SK-N-SH treated with all-trans-retinoic acid at 6 μM for 48 hours (cell line): ENCODE data around the gene SLC25A39.

Source experiments
- ATAC-seq: fragments of 200-7000 bp; cut with Tn5 transposase; 3 replicates; pipeline ENCODE4 v1.9.1; 2020; ENCODE audit warnings: mild to moderate bottlenecking, moderate library complexity
- ARNTL ChIP-seq: fragments of 450-650 bp; formaldehyde crosslinking; IDR thresholded peaks from 2 replicates; pipeline ENCODE4 v1.5.0; 2020; ENCODE audit warnings: low read depth, mild to moderate bottlenecking, moderate library complexity, borderline replicate concordance
- BACH2 ChIP-seq: fragments of 250-450 bp; sonication (Bioruptor Pico); IDR thresholded peaks from 2 replicates; pipeline ENCODE4 v1.9.0; 2021; ENCODE audit warnings: mild to moderate bottlenecking, borderline replicate concordance
- CSDC2 ChIP-seq: fragments of 250-450 bp; sonication (Bioruptor Pico); IDR thresholded peaks from 2 replicates; pipeline ENCODE4 v1.5.0; 2020; ENCODE audit warnings: mild to moderate bottlenecking, moderate library complexity
- ISL1 ChIP-seq: fragments of 250-450 bp; sonication (Bioruptor Pico); IDR thresholded peaks from 2 replicates; pipeline ENCODE4 v2.1.2; 2022; ENCODE audit warnings: mild to moderate bottlenecking, moderate library complexity
- OSR1 ChIP-seq: fragments of 250-450 bp; sonication (Bioruptor Pico); IDR thresholded peaks from 2 replicates; pipeline ENCODE4 v1.8.0; 2022; ENCODE audit warnings: moderate library complexity, mild to moderate bottlenecking, inconsistent platforms
- PPARA ChIP-seq: fragments of 250-450 bp; sonication (Bioruptor Pico); IDR thresholded peaks from 2 replicates; pipeline ENCODE4 v1.5.0; 2020; ENCODE audit warnings: mild to moderate bottlenecking, borderline replicate concordance
- RARB ChIP-seq: fragments of 250-450 bp; sonication (Bioruptor Pico); IDR thresholded peaks from 2 replicates; pipeline ENCODE4 v1.8.0; 2021; ENCODE audit warnings: mild to moderate bottlenecking, moderate library complexity
- SNAI2 ChIP-seq: fragments of 250-450 bp; sonication (Bioruptor Pico); IDR thresholded peaks from 2 replicates; pipeline ENCODE4 v1.5.0; 2020; ENCODE audit warnings: mild to moderate bottlenecking, moderate library complexity
- TCF4 ChIP-seq: fragments of 250-450 bp; sonication (Bioruptor Pico); IDR thresholded peaks from 2 replicates; pipeline ENCODE4 v1.8.0; 2021; ENCODE audit warnings: mild to moderate bottlenecking, moderate library complexity, borderline replicate concordance
- TOX ChIP-seq: fragments of 250-450 bp; sonication (Bioruptor Pico); IDR thresholded peaks from 2 replicates; pipeline ENCODE4 v1.8.0; 2021; ENCODE audit warnings: mild to moderate bottlenecking, moderate library complexity, borderline replicate concordance
- ZC3H10 ChIP-seq: fragments of 250-450 bp; sonication (Bioruptor Pico); IDR thresholded peaks from 2 replicates; pipeline ENCODE4 v1.5.1; 2021; ENCODE audit warnings: mild to moderate bottlenecking, moderate library complexity
- ZFP3 ChIP-seq: fragments of 250-450 bp; sonication (Bioruptor Pico); IDR thresholded peaks from 2 replicates; pipeline ENCODE4 v1.5.0; 2020; ENCODE audit warnings: mild to moderate bottlenecking, moderate library complexity
- ZFP30 ChIP-seq: fragments of 450-650 bp; formaldehyde crosslinking; IDR thresholded peaks from 2 replicates; pipeline ENCODE4 v1.5.0; 2022; ENCODE audit warnings: mild to moderate bottlenecking, moderate library complexity
- ZNF565 ChIP-seq: fragments of 450-650 bp; formaldehyde crosslinking; conservative IDR thresholded peaks from 2 replicates; pipeline ENCODE4 v1.5.0; 2020; ENCODE audit warnings: low read depth, mild to moderate bottlenecking, moderate library complexity
- ZNF70 ChIP-seq: fragments of 450-650 bp; formaldehyde crosslinking; IDR thresholded peaks from 2 replicates; pipeline ENCODE4 v1.5.0; 2020; ENCODE audit warnings: mild to moderate bottlenecking, moderate library complexity
- ZNF8 ChIP-seq: fragments of 450-650 bp; formaldehyde crosslinking; IDR thresholded peaks from 2 replicates; pipeline ENCODE4 v1.5.0; 2020; ENCODE audit warnings: mild to moderate bottlenecking, moderate library complexity
- TF ChIP-seq, protein P1 (sequence below): fragments of 250-450 bp; sonication (Bioruptor Pico); IDR thresholded peaks from 2 replicates; pipeline ENCODE4 v1.8.0; 2020; ENCODE audit warnings: mild to moderate bottlenecking, moderate library complexity, borderline replicate concordance
- TF ChIP-seq, protein P2 (sequence below): fragments of 250-450 bp; sonication (Bioruptor Pico); IDR thresholded peaks from 2 replicates; pipeline ENCODE4 v1.5.1; 2020; ENCODE audit warnings: low read depth, mild to moderate bottlenecking, moderate library complexity
- TF ChIP-seq, protein P3 (sequence below): fragments of 250-450 bp; sonication (Bioruptor Pico); IDR thresholded peaks from 2 replicates; pipeline ENCODE4 v1.5.1; 2021; ENCODE audit warnings: mild to moderate bottlenecking, moderate library complexity
- TF ChIP-seq, protein P4 (sequence below): fragments of 250-450 bp; sonication (Bioruptor Pico); IDR thresholded peaks from 2 replicates; pipeline ENCODE4 v1.5.0; 2020; ENCODE audit warnings: mild to moderate bottlenecking, moderate library complexity

SLC25A39 gene

DNA sequence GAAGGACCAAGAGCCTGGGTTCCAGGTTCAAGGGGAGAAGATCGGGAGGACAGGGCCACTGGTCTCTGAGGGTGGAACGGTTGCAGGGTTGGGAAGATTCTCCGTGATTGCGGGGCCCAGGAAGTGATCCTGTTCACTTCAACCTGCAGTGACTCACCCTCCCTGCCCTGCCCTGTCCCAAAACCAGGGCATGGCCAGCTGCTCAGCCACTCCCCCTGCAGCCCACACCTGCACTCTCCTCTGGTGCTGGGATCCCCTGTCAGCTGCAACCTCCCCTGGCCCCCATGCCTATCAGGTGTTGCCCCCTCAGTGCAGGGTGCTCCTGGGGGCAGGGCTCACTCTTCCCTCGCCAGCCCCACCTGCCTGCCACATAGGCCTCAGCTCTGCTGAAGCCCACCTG lies 15.2 kb downstream of the SLC25A39 start:
- TF ChIP-seq SNAI2 (CRISPR knock-in tag) = no peak
- no peak for TF ChIP-seq RARB (CRISPR knock-in tag)
- TF ChIP-seq ZC3H10 (CRISPR knock-in tag) = no peak
- no peak for TF ChIP-seq BACH2 (CRISPR knock-in tag)
- TF ChIP-seq ZNF8 = no peak
- TF ChIP-seq ZNF70 (CRISPR knock-in tag) = no peak
- no peak for TF ChIP-seq ZFP30 (CRISPR knock-in tag)
- no peak for ATAC-seq

DNA sequence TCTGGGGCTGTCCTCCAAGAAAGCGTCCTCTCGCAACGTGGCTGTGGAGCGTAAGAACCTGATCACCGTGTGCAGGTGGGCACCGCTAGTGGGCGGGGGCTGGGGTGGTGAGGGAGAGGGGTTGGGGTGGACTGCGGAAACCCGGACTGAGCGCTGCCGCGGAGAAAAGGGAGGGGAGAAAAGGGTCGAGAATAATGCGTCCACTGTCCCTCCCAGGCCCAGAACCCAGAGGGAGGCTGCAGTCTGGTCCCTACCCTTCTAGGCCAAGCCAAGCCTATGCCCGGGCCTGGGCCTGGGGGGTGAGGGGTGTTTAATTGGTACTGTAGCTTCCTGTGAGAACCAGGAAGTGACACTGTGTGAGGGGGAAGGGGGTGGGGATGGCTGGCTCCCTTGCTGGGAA lies 15.8 kb downstream of the SLC25A39 start:
- ATAC-seq = no peak; the same call in 2 of the 3 replicates
- TF ChIP-seq ZFP30 (CRISPR knock-in tag) (no peak), TCF4 (CRISPR knock-in tag) (no peak), SNAI2 (CRISPR knock-in tag) (no peak), ZNF565 (CRISPR knock-in tag) (no peak), PPARA (no peak)

DNA sequence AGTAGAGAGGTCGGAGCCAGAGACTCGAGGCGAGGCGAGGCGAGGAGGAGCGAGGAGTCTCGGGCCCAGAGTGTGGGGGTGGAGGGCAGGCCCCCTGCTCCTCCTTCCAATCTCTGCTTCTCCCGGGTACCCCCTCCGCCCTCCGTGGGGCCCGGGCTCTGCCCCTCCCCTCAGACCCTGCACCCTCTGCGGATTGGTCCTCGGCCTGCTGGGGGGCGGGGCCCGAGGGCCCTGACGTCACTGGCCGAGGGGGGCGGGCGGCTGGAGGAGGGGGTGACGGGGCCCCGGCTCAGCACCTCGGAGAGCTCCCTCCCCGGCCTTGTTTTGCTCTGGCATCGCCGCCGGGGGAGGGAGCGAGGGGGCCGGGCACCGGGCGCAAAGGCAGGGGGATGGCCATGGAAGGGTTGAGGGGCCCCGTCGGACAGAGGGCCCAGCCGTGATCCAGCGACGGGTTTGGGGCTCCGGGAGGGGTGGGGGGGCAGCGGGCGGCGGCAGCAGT lies 16.3 kb downstream of the SLC25A39 start, which contains the start of gene RUNDC3A:
RUNDC3A (plus strand) TSS at position 282 of the 499 bp plus-strand sequence. CDS start 232 bp downstream, outside the sequence.
- ATAC-seq = peak; percentile 87
- TF ChIP-seq, protein P1, sequence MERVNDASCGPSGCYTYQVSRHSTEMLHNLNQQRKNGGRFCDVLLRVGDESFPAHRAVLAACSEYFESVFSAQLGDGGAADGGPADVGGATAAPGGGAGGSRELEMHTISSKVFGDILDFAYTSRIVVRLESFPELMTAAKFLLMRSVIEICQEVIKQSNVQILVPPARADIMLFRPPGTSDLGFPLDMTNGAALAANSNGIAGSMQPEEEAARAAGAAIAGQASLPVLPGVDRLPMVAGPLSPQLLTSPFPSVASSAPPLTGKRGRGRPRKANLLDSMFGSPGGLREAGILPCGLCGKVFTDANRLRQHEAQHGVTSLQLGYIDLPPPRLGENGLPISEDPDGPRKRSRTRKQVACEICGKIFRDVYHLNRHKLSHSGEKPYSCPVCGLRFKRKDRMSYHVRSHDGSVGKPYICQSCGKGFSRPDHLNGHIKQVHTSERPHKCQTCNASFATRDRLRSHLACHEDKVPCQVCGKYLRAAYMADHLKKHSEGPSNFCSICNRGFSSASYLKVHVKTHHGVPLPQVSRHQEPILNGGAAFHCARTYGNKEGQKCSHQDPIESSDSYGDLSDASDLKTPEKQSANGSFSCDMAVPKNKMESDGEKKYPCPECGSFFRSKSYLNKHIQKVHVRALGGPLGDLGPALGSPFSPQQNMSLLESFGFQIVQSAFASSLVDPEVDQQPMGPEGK (CRISPR knock-in tag) = peak; percentile 85
- no peak for TF ChIP-seq BACH2 (CRISPR knock-in tag)

DNA sequence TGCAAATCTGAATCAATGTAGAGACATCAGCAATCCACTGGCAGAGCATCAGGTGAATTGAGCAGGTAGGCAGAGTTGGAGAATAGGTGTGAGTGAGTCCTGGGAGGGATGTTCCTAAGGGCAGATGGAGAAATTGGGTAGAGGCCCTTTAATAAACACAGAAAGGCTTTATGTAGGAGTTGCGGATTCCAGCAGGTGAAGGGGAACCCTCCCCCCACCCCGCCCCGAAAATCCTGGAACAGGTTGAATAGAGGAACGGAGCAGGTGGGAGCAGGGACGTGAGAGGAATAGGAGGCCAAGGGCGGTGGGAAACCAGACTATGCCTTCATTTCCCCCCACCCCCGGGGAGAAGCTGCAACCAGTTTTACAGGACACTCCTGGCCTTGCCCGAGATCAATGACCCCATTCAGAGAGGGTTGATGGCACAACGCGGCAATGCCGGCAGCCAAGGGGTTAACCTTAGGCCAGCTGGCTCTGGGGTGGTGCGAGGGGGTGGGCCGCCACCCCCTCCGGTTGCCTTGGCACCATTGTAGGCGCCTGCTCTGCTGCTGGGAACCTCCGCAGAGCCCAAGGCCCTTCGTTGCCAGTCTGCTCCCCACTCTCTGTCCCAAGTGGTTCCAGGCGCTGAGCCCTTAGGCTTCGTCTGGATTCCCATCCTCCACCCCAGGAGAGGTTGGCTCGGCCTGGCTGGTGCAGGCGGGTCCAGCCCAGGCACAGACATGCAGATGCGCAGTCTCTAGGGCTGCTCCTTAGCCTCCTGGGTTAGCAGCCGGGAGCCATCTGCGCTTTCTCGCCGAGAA lies 17.0 kb downstream of the SLC25A39 start:
- peak; percentile 90 for ATAC-seq
- TF ChIP-seq ZC3H10 (CRISPR knock-in tag) = no peak
- TF ChIP-seq, protein P1 (CRISPR knock-in tag) = 0 out of 2 replicates have a peak, but pooled peaks have one; percentile 41
- no peak for TF ChIP-seq ZFP3 (CRISPR knock-in tag)
- TF ChIP-seq, protein P2, sequence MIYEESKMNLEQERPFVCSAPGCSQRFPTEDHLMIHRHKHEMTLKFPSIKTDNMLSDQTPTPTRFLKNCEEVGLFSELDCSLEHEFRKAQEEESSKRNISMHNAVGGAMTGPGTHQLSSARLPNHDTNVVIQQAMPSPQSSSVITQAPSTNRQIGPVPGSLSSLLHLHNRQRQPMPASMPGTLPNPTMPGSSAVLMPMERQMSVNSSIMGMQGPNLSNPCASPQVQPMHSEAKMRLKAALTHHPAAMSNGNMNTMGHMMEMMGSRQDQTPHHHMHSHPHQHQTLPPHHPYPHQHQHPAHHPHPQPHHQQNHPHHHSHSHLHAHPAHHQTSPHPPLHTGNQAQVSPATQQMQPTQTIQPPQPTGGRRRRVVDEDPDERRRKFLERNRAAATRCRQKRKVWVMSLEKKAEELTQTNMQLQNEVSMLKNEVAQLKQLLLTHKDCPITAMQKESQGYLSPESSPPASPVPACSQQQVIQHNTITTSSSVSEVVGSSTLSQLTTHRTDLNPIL (CRISPR knock-in tag) = no peak
- no peak for TF ChIP-seq ZNF565 (CRISPR knock-in tag)
- TF ChIP-seq TOX (CRISPR knock-in tag) = no peak
- no peak for TF ChIP-seq ZNF8
- TF ChIP-seq, protein P3, sequence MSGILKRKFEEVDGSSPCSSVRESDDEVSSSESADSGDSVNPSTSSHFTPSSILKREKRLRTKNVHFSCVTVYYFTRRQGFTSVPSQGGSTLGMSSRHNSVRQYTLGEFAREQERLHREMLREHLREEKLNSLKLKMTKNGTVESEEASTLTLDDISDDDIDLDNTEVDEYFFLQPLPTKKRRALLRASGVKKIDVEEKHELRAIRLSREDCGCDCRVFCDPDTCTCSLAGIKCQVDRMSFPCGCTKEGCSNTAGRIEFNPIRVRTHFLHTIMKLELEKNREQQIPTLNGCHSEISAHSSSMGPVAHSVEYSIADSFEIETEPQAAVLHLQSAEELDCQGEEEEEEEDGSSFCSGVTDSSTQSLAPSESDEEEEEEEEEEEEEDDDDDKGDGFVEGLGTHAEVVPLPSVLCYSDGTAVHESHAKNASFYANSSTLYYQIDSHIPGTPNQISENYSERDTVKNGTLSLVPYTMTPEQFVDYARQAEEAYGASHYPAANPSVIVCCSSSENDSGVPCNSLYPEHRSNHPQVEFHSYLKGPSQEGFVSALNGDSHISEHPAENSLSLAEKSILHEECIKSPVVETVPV (CRISPR knock-in tag) = no peak
- TF ChIP-seq, protein P4, sequence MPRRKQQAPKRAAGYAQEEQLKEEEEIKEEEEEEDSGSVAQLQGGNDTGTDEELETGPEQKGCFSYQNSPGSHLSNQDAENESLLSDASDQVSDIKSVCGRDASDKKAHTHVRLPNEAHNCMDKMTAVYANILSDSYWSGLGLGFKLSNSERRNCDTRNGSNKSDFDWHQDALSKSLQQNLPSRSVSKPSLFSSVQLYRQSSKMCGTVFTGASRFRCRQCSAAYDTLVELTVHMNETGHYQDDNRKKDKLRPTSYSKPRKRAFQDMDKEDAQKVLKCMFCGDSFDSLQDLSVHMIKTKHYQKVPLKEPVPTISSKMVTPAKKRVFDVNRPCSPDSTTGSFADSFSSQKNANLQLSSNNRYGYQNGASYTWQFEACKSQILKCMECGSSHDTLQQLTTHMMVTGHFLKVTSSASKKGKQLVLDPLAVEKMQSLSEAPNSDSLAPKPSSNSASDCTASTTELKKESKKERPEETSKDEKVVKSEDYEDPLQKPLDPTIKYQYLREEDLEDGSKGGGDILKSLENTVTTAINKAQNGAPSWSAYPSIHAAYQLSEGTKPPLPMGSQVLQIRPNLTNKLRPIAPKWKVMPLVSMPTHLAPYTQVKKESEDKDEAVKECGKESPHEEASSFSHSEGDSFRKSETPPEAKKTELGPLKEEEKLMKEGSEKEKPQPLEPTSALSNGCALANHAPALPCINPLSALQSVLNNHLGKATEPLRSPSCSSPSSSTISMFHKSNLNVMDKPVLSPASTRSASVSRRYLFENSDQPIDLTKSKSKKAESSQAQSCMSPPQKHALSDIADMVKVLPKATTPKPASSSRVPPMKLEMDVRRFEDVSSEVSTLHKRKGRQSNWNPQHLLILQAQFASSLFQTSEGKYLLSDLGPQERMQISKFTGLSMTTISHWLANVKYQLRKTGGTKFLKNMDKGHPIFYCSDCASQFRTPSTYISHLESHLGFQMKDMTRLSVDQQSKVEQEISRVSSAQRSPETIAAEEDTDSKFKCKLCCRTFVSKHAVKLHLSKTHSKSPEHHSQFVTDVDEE (CRISPR knock-in tag) = peak; percentile 49; the same call in 1 of the 2 replicates
- TF ChIP-seq ARNTL = no peak
- no peak for TF ChIP-seq PPARA
- TF ChIP-seq TCF4 (CRISPR knock-in tag) = peak; percentile 48; the same call in 1 of the 2 replicates
- no peak for TF ChIP-seq BACH2 (CRISPR knock-in tag)
- TF ChIP-seq OSR1 (CRISPR knock-in tag) = no peak
- TF ChIP-seq RARB (CRISPR knock-in tag) = no peak
- no peak for TF ChIP-seq ISL1 (CRISPR knock-in tag)
- TF ChIP-seq CSDC2 (CRISPR knock-in tag) = 0 out of 2 replicates have a peak, but pooled peaks have one; percentile 27
